HEK293T (cell line): ENCODE results near the gene POLR3A.

Experiments
- CTCF ChIA-PET: fragments of 350-600 bp; formaldehyde crosslinking; extraction: SDS; loops from one replicate; lab custom pipeline; 2021; ENCODE audit warnings: antibody characterized with exemption, inconsistent platforms; lab: Yijun Ruan, JAX
- POLR2A ChIA-PET: fragments of 350-600 bp; formaldehyde crosslinking; extraction: SDS; loops from one replicate; lab custom pipeline; 2020; ENCODE audit warnings: antibody characterized with exemption, inconsistent platforms; lab: Yijun Ruan, JAX
- DNase-seq: peaks from one replicate; pipeline ENCODE4 v3.0.0; 2012; ENCODE audit warnings: mixed read lengths; ENCODE audit errors: extremely low spot score
- ARNT ChIP-seq: fragments of 450-650 bp; IDR thresholded peaks from 2 replicates; pipeline ENCODE4 v1.6.1; 2017; ENCODE audit warnings: mild to moderate bottlenecking
- BHLHE40 ChIP-seq: fragments of 450-650 bp; IDR thresholded peaks from 2 replicates; pipeline ENCODE4 v1.6.1; 2016; ENCODE audit warnings: mild to moderate bottlenecking, moderate library complexity, borderline replicate concordance
- CTBP1 ChIP-seq: fragments of 450-650 bp; IDR thresholded peaks from 2 replicates; pipeline ENCODE4 v1.6.1; 2016; ENCODE audit warnings: borderline replicate concordance
- ELF4 ChIP-seq: fragments of 450-650 bp; IDR thresholded peaks from 2 replicates; pipeline ENCODE4 v1.6.1; 2017; ENCODE audit warnings: antibody characterized with exemption
- FOXA1 ChIP-seq: fragments of 450-650 bp; IDR thresholded peaks from 2 replicates; pipeline ENCODE4 v1.6.1; 2016; ENCODE audit warnings: mild to moderate bottlenecking
- FOXK2 ChIP-seq: fragments of 450-650 bp; IDR thresholded peaks from 2 replicates; pipeline ENCODE4 v1.6.1; 2016; ENCODE audit warnings: mild to moderate bottlenecking
- FOXM1 ChIP-seq: fragments of 450-650 bp; IDR thresholded peaks from 2 replicates; pipeline ENCODE4 v1.6.1; 2017; ENCODE audit warnings: mild to moderate bottlenecking, borderline replicate concordance
- HDGF ChIP-seq: fragments of 450-650 bp; IDR thresholded peaks from 2 replicates; pipeline ENCODE4 v1.6.1; 2017; ENCODE audit warnings: antibody characterized with exemption, borderline replicate concordance
- L3MBTL2 ChIP-seq: fragments of 450-650 bp; conservative IDR thresholded peaks from 2 replicates; pipeline ENCODE4 v1.6.1; 2016; ENCODE audit warnings: mild to moderate bottlenecking
- LEF1 ChIP-seq: fragments of 450-650 bp; IDR thresholded peaks from 2 replicates; pipeline ENCODE4 v1.6.1; 2017; ENCODE audit warnings: mild to moderate bottlenecking, borderline replicate concordance
- NFRKB ChIP-seq: fragments of 450-650 bp; IDR thresholded peaks from 2 replicates; pipeline ENCODE4 v1.6.1; 2016; ENCODE audit warnings: mild to moderate bottlenecking, moderate library complexity
- SP1 ChIP-seq: fragments of 450-650 bp; IDR thresholded peaks from 2 replicates; pipeline ENCODE4 v1.6.1; 2017
- SUZ12 ChIP-seq: fragments of 450-650 bp; IDR thresholded peaks from 2 replicates; pipeline ENCODE4 v1.6.1; 2016; ENCODE audit warnings: mild to moderate bottlenecking
- TARDBP ChIP-seq: fragments of 450-650 bp; IDR thresholded peaks from 2 replicates; pipeline ENCODE4 v1.6.1; 2016
- ZNF384 ChIP-seq: fragments of 450-650 bp; IDR thresholded peaks from 2 replicates; pipeline ENCODE4 v1.6.1; 2016
- TF ChIP-seq, protein P1 (sequence below): fragments of 450-650 bp; IDR thresholded peaks from 2 replicates; pipeline ENCODE4 v1.6.1; 2016

POLR3A gene

DNA sequence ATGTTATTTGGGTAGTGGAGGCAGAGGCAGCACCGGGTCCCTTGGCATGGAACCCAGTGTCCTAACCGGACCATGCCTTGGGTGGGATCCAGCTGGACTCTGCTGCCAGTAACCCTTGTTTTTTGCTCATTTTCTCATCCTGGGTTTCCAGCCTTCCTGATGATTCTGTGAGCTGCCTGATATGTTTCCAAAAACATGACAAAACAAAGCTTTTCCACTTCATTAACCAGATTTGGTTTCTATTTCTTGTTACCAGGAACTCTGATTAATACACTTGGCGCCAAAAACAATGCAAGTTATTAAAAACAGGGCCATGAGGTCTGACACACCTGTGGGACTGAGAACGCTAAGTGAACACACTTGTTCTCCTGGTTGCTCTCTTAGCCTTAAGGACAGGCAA is 69.9 kb downstream of the POLR3A start:
- ChIA-PET POLR2A (no interaction called here), CTCF (interaction anchor here (0.7 kb wide), 1 partner anchor 105 kb away, joined by 3 read pairs; no protein-coding TSS in a partner anchor)
- no peak for TF ChIP-seq FOXK2
- TF ChIP-seq ELF4, result no peak
- TF ChIP-seq, protein P1, sequence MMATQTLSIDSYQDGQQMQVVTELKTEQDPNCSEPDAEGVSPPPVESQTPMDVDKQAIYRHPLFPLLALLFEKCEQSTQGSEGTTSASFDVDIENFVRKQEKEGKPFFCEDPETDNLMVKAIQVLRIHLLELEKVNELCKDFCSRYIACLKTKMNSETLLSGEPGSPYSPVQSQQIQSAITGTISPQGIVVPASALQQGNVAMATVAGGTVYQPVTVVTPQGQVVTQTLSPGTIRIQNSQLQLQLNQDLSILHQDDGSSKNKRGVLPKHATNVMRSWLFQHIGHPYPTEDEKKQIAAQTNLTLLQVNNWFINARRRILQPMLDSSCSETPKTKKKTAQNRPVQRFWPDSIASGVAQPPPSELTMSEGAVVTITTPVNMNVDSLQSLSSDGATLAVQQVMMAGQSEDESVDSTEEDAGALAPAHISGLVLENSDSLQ, result no peak
- TF ChIP-seq ZNF384, result no peak
- TF ChIP-seq LEF1, result no peak
- TF ChIP-seq SP1, result no peak
- no peak for TF ChIP-seq HDGF
- no peak for TF ChIP-seq CTBP1
- TF ChIP-seq FOXA1, result no peak
- no peak for TF ChIP-seq NFRKB
- no peak for TF ChIP-seq ARNT
- TF ChIP-seq SUZ12, result no peak
- no peak for TF ChIP-seq TARDBP
- TF ChIP-seq FOXM1, result no peak
- no peak for TF ChIP-seq L3MBTL2
- no peak for TF ChIP-seq BHLHE40
- no peak for DNase-seq

DNA sequence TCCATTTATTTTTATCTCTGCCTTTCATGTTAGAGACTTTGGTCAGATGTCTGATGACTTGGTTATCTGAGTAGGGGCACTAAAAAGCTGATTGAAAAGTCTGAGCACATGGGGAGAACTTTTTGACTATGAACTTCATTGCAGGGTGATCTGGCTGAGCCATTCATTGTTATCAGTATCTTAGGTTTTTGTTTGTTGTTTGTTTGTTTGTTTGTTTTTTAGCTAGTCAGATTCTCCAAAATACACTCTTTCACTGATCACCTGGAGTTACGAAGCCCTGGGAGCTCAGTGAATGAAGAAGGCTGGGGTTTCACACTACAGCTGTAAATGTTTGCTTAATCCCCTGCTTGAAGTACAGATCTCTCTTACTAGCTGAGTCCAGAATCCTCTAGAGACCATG is 74.2 kb downstream of the POLR3A start:
- no peak for DNase-seq
- POLR2A ChIA-PET, result no interaction called here
- CTCF ChIA-PET, result interaction anchor here (2.1 kb wide), 1 partner anchor 19 kb away, joined by 5 read pairs; no protein-coding TSS in a partner anchor
- TF ChIP-seq FOXM1, result no peak
- TF ChIP-seq SP1, result no peak

DNA sequence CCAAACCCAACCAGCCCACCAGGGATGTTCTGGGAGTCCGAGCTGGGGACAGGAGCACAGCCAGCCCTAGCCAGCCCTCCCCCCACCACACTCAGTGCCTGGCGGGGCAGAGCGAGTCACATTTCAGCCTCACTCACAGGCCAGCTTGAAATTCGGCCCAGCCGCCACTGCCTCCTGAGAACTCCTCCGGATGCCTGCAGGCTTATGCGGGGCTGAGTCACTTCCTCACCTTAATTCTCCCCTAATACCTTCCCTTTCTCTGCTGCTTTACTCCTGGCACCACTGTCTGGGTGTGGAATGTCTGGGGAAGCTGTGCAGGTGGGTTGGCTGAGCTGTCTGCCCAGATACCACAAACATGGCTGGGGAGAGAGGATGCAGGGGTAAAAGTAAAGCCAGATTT is 80.1 kb downstream of the POLR3A start:
- no peak for TF ChIP-seq ARNT
- TF ChIP-seq ELF4, result no peak
- TF ChIP-seq TARDBP, result no peak
- no peak for TF ChIP-seq LEF1
- no peak for TF ChIP-seq BHLHE40
- no peak for TF ChIP-seq FOXA1
- no peak for TF ChIP-seq CTBP1
- no peak for TF ChIP-seq SP1
- TF ChIP-seq NFRKB, result no peak
- no peak for TF ChIP-seq SUZ12
- no peak for TF ChIP-seq HDGF
- TF ChIP-seq ZNF384, result no peak
- no peak for TF ChIP-seq FOXM1
- POLR2A ChIA-PET, result no interaction called here
- CTCF ChIA-PET, result no interaction called here
- DNase-seq, result no peak

DNA sequence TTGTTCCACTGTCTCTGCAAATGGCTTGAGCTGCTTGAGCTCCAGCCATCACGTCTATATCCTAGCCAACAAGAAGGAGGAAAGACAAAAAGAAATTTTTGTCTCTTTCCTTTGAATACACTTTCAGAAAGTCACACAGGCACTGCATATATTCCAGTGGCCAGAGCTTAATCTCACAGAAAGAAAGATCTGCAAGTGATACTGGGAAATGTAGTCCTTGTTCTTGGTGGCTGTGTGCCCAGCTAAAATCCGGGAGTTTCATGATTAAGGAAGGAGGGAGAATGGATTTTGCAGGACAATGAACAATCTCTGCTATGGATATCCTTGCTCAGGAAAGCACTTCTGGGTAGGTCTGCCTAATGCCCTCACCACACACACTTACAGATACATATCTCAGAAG is 83.2 kb downstream of the POLR3A start:
- TF ChIP-seq ELF4, result no peak
- no peak for DNase-seq
- POLR2A ChIA-PET, result no interaction called here
- CTCF ChIA-PET, result no interaction called here

- no peak for TF ChIP-seq BHLHE40
- no peak for TF ChIP-seq HDGF
- TF ChIP-seq LEF1, result no peak
- no peak for TF ChIP-seq FOXK2
- TF ChIP-seq L3MBTL2, result no peak
- no peak for TF ChIP-seq NFRKB
- TF ChIP-seq, protein P1, result no peak
- no peak for TF ChIP-seq ELF4
- TF ChIP-seq ARNT, result no peak
- POLR2A ChIA-PET, result no interaction called here
- CTCF ChIA-PET, result no interaction called here
- no peak for DNase-seq
Measured at GRCh38 chr10:77944519-77944918, 84.8 kb downstream of the POLR3A start.

GRCh38 chr10:77943121-77943901 is 86.0 kb downstream of the POLR3A start:
- TF ChIP-seq TARDBP (no peak), FOXK2 (no peak), NFRKB (no peak), BHLHE40 (no peak), HDGF (no peak), ZNF384 (no peak), FOXA1 (no peak), L3MBTL2 (no peak), ELF4 (no peak), SP1 (no peak), ARNT (no peak), CTBP1 (no peak), FOXM1 (no peak), LEF1 (no peak)
- TF ChIP-seq, protein P1, result no peak
- POLR2A ChIA-PET, result interaction anchor here (1.0 kb wide), 1 partner anchor 9 kb away, joined by 3 read pairs; no protein-coding TSS in a partner anchor
- DNase-seq, result no peak
- CTCF ChIA-PET, result no interaction called here
